Measurements from ENCODE around the gene FIBCD1.

The FIBCD1 gene

GRCh38 chr9:130884111-130884531 lies 54.9 kb downstream of the FIBCD1 start:
- no peak for DNase-seq

- DNase-seq: no peak
Measured at GRCh38 chr9:130883479-130883878, 55.6 kb downstream of the FIBCD1 start.

GRCh38 chr9:130882696-130883225 lies 56.3 kb downstream of the FIBCD1 start:
- no peak for DNase-seq

- no peak for DNase-seq
Measured at GRCh38 chr9:130881516-130881915, 57.5 kb downstream of the FIBCD1 start.

GRCh38 chr9:130880599-130881220 lies 58.3 kb downstream of the FIBCD1 start:
- DNase-seq: no peak

GRCh38 chr9:130879863-130880411 lies 59.1 kb downstream of the FIBCD1 start:
- DNase-seq: no peak

GRCh38 chr9:130878295-130878694 lies 60.8 kb downstream of the FIBCD1 start:
- DNase-seq: no peak

GRCh38 chr9:130877300-130877699 lies 61.7 kb downstream of the FIBCD1 start:
- no peak for DNase-seq

GRCh38 chr9:130874783-130875182 lies 64.3 kb downstream of the FIBCD1 start:
- no peak for DNase-seq

- no peak for DNase-seq
Measured at GRCh38 chr9:130873966-130874365, 65.1 kb downstream of the FIBCD1 start.

- DNase-seq: peak in 45 of 58 donors; percentile 24 to 89 (median 58)
Measured at GRCh38 chr9:130872912-130873503, 66.0 kb downstream of the FIBCD1 start.

GRCh38 chr9:130872508-130872907 lies 66.5 kb downstream of the FIBCD1 start:
- DNase-seq: no peak

GRCh38 chr9:130872093-130872492 lies 67.0 kb downstream of the FIBCD1 start:
- DNase-seq: no peak

- no peak for DNase-seq
Measured at GRCh38 chr9:130871395-130872062, 67.5 kb downstream of the FIBCD1 start.

- peak in 4 of 58 donors; percentile 17 to 58 (median 30) for DNase-seq
Measured at GRCh38 chr9:130870491-130871381, 68.3 kb downstream of the FIBCD1 start.

- DNase-seq: peak in 2 of 58 donors; percentile 18 to 71
Measured at GRCh38 chr9:130869250-130869649, 69.8 kb downstream of the FIBCD1 start.

- DNase-seq: no peak
Measured at GRCh38 chr9:130868230-130868629, 70.8 kb downstream of the FIBCD1 start.

GRCh38 chr9:130867556-130867955 lies 71.5 kb downstream of the FIBCD1 start:
- peak in 1 of 58 donors; percentile 15 for DNase-seq

GRCh38 chr9:130866474-130866965 lies 72.5 kb downstream of the FIBCD1 start:
- peak in 32 of 58 donors; percentile 16 to 64 (median 36) for DNase-seq

- DNase-seq: no peak
Measured at GRCh38 chr9:130865921-130866320, 73.1 kb downstream of the FIBCD1 start.

- DNase-seq: no peak
Measured at GRCh38 chr9:130864541-130864940, 74.5 kb downstream of the FIBCD1 start.
